ENCODE data around the gene SLC38A7.

Gene SLC38A7

DNA sequence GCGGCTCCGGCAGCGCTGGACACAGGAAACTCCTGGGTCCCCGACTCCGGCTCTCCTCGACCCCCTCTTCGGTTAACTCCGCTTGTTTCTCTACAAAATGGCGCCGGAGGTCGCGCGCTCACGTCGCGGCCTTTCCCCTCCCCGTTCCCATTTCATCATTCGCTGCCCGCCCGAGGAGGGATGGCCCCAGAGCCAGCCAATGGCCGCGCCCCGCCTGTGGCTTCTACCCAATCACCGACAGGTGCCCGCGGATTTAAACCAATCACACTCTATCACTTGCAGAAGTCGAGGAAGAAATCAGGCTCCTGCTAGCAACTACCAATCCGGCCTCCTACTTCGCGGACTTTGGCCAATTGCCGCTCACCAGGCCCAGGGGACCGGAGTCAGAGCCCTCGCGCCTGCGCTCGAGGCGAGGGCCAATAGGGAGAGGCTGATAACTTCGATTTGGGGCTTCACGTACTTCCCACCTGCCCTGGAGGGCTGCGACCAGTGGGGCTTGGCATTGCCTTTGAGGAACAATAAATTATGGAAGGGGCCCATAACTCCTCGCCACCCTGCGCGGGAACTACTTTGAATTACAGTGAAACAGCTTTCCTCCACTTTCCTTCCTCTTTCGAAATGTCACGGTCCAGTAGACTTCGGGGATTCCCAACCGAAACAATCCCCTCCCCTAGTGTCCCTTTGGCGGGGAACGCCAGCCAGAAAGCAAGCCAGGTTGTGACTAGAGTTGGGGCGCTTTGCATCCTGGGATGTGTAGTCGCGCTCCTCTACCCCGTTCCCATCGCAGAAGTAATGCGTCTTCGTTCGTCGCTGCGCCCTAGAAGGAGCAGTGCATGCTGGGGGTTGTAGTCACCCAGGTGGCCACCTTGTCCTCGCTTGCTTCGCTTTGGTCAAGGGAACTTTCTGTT lies 54.6 kb downstream of the SLC38A7 start, which contains the start of gene CNOT1:
TSS of gene CNOT1 (minus strand) at position 94 of the 908 bp plus-strand sequence. CDS start 30,489 bp downstream, outside the sequence.
- Histone ChIP-seq H3K4me3 (replicated peaks; ENCODE audit: low read depth, low read length) (peak within 1 kb of the TSS; percentile 70), H3K27me3 (replicated peaks; ENCODE audit: control insufficient read depth, insufficient read depth, low read length) (no peaks in the 10 kb centered on the region), H3K36me3 (ENCODE audit: control insufficient read depth, insufficient read depth, low read length) (no peaks in the 10 kb centered on the region; the same call in 1 of the 2 replicates)
- TF ChIP-seq, protein P1, sequence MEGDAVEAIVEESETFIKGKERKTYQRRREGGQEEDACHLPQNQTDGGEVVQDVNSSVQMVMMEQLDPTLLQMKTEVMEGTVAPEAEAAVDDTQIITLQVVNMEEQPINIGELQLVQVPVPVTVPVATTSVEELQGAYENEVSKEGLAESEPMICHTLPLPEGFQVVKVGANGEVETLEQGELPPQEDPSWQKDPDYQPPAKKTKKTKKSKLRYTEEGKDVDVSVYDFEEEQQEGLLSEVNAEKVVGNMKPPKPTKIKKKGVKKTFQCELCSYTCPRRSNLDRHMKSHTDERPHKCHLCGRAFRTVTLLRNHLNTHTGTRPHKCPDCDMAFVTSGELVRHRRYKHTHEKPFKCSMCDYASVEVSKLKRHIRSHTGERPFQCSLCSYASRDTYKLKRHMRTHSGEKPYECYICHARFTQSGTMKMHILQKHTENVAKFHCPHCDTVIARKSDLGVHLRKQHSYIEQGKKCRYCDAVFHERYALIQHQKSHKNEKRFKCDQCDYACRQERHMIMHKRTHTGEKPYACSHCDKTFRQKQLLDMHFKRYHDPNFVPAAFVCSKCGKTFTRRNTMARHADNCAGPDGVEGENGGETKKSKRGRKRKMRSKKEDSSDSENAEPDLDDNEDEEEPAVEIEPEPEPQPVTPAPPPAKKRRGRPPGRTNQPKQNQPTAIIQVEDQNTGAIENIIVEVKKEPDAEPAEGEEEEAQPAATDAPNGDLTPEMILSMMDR (IDR thresholded peaks at IDR 0.05; ENCODE audit: insufficient read depth, low read length, poor library complexity, severe bottlenecking): no peak
- peak; percentile 99 for DNase-seq (ENCODE audit: extremely low read depth, insufficient read length)

DNA sequence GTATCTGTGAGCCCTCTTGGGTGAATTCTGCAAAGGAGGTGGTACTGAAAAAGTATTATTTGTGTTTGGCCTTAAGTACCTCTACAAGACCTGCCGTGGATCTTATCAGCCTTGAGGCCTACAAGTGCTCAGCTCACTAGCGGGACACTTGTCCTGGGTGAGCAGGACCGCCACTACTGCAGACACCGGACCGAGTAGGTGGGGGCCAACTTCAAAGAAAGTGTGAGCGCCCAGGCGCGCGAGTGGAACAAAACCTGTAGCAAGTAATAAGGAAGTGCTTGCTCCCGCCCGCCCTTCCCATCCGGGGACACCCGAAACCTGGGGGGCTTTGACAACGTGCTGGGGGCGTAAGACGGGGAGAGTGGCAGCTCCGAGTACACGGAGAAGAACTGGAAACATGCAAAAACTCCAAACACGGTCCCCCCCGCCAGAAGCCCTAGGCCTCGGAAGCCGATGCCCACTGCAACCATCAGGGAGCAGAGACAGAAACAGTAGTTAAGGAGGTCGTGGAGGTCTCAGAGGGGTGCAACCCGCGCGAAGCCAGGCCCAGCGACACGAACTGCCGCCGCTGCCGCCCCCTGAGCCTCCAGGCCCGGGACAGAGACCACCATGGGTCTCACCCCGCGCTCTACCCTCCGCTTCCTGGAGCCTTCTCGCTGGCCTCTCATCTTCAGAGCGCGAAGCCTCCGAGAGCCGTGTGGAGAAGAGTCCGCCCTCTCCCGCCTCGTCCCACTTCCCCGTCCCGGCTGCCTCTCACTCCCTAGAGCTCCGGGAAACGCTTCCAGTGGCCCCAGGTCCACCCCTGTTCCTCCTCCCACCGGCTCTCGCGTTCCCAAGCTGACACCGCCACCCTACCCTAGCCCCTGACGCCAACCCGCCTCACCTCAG lies 55.5 kb downstream of the SLC38A7 start:
- DNase-seq (ENCODE audit: extremely low read depth, insufficient read length): peak; percentile 70
- no peaks in the 10 kb centered on the region; the same call in 1 of the 2 replicates for H3K36me3 ChIP-seq (ENCODE audit: control insufficient read depth, insufficient read depth, low read length)
- no peaks in the 10 kb centered on the region for H3K27me3 ChIP-seq (replicated peaks; ENCODE audit: control insufficient read depth, insufficient read depth, low read length)
- peak overlapping the region; percentile 70 for H3K4me3 ChIP-seq (replicated peaks; ENCODE audit: low read depth, low read length)
- TF ChIP-seq, protein P1 (IDR thresholded peaks at IDR 0.05; ENCODE audit: insufficient read depth, low read length, poor library complexity, severe bottlenecking): no peak

DNA sequence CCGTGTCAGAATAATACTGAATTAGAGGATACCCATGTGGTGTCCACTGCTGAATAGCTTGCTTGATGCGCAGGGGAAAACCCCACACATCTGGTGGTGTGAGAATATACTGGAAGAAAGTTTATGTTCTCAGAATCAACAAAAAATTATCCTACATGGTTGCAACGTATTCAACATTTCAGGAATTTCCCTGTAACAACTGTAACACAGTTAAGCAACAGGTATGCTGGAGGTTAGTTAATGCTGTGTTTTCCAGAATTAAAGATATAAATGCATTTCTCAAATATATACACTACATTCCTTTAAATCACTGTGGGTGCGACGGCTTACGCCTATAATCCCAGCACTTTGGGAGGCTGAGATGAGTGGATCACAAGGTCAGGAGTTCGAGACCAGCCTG lies 60.4 kb downstream of the SLC38A7 start:
- peaks cover 4% of the 10 kb centered on the region for H3K36me3 ChIP-seq (ENCODE audit: control insufficient read depth, insufficient read depth, low read length)
- DNase-seq (ENCODE audit: extremely low read depth, insufficient read length): no peak
- TF ChIP-seq, protein P1 (IDR thresholded peaks at IDR 0.05; ENCODE audit: insufficient read depth, low read length, poor library complexity, severe bottlenecking): no peak
- no peaks in the 10 kb centered on the region for H3K27me3 ChIP-seq (replicated peaks; ENCODE audit: control insufficient read depth, insufficient read depth, low read length)
- no peak overlapping the region for H3K4me3 ChIP-seq (replicated peaks; ENCODE audit: low read depth, low read length)

DNA sequence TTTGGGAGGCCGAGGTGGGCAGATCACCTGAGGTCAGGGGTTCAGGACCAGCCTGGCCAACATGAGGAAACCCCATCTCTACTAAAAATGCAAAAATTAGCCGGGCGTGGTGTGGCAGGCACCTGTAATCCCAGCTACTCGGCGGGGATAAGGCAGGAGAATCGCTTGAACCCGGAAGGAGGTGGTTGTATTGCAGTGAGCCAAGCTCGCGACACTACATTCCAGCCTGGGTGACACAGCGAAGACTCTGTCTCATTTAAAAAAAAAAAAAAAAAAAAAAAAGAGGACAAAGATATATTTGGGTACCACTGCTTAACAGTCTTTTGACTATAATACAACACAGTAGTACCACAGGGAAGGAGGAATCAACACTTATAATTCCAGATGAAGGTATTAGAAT lies 64.2 kb downstream of the SLC38A7 start:
- DNase-seq (ENCODE audit: extremely low read depth, insufficient read length): no peak
- TF ChIP-seq, protein P1 (IDR thresholded peaks at IDR 0.05; ENCODE audit: insufficient read depth, low read length, poor library complexity, severe bottlenecking): no peak
- Histone ChIP-seq H3K36me3 (ENCODE audit: control insufficient read depth, insufficient read depth, low read length) (peaks cover 10% of the 10 kb centered on the region), H3K27me3 (replicated peaks; ENCODE audit: control insufficient read depth, insufficient read depth, low read length) (no peaks in the 10 kb centered on the region), H3K4me3 (replicated peaks; ENCODE audit: low read depth, low read length) (no peak overlapping the region)

DNA sequence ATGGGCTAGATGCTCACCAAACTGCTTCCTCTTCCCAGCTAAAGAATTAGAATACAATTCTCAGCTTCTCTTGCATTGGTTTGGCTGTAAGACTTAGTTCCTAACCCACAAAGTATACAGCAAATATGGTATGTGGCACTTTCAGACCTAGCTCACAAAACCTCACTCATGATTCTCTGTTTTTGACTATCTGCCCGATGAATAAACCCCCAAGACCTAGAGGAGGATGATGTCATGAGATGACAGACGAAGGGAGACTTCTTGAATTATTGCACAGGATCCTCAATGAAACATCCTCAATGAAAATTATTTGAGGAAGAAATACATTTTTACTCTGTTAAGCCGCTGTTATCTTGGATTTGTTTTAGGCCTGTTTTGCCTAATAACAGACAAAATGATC lies 69.3 kb downstream of the SLC38A7 start:
- peaks cover 11% of the 10 kb centered on the region for H3K36me3 ChIP-seq (ENCODE audit: control insufficient read depth, insufficient read depth, low read length)
- no peak for DNase-seq (ENCODE audit: extremely low read depth, insufficient read length)

More for the DNA sequence above, 69.3 kb downstream of the SLC38A7 start:
- no peaks in the 10 kb centered on the region for H3K27me3 ChIP-seq (replicated peaks; ENCODE audit: control insufficient read depth, insufficient read depth, low read length)
- H3K4me3 ChIP-seq (replicated peaks; ENCODE audit: low read depth, low read length): no peak overlapping the region
- TF ChIP-seq, protein P1 (IDR thresholded peaks at IDR 0.05; ENCODE audit: insufficient read depth, low read length, poor library complexity, severe bottlenecking): no peak

Measured in GM06990 (cell line).